Activated CD4-positive, alpha-beta T cell treated with anti-CD3 and anti-CD28 coated beads, Interleukin-2, amount 50 U/mL, for 1 hour (primary cell): ENCODE data around the gene OR51B4.
"Not testable (repeated sequence)": the region's sequence is repeated elsewhere in the genome, so short reads cannot be mapped to it uniquely, and the experiment has no call there.

ENCODE experiments used
- DNase-seq: peaks from one replicate; pipeline ENCODE4 v3.0.0-alpha.2; 2020

OR51B4 gene

DNA sequence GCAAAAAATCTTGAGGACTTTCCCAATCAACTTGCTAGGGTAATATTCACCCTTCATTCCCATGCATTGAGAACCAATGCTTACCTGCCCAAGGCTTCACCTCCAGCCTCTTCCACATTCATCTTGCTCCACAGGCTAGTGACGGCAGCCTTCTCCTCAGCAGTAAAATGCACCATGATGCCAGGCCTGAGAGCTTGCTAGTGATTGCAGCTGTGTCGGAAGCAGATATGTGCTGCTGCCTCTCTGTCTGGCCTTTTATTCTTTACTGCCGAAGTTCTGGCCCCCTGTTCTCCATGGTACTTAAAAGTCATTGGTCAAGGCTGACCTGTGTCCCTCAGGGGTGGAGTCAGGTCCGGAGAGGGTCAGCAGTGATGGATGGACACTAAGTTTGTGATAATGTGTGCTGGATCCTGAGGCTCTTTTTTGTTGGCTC is 32.0 kb downstream of the OR51B4 start, which contains the start of gene HBE1:
Gene HBE1 (minus strand): TSS at position 231 of the 433 bp plus-strand sequence. CDS start 55 bp downstream, at position 176.
- no peak for DNase-seq

- DNase-seq = no peak
These were observed 34.6 kb downstream of the OR51B4 start for GRCh38 chr11:5267033-5267563.

DNA sequence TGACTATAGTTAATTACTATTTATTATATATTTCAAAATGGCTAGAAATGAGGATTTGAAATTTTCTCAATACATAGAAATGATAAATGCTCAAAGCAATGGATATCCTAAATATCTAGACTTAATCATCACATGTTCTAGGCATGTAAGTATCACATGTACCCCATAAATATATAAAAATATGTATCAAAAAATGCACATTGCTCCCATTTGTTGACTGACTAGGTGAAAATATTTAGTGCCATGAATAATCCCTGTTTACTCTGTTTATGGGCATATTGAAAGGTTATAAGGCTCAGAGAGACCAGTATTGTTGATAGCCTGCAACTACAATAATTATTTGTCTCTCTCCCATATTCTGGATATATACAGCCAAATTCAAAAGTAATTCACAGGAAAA is 35.1 kb downstream of the OR51B4 start:
- no peak for DNase-seq

GRCh38 chr11:5265832-5266231 is 35.9 kb downstream of the OR51B4 start:
- no peak for DNase-seq

- DNase-seq = no peak
These were observed 43.0 kb downstream of the OR51B4 start for GRCh38 chr11:5258543-5259262.

DNA sequence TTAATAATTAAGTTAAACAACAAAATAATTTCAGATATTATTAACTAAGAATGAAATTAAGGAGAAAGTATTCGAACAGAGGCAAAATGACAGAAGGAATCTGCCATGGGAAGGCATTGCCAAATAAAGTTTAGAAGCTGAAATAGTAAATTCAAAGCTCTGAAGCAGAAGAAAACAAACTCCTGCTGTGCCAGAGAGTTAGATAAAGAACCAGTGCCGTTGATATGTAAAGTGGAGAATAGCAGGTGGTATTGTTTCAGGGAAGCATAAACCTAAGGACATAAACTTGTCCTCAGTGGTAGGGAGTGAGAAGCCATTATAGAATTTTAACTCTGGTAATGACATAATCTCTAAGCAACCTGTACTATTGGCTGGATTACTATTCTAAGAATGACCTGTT is 44.5 kb downstream of the OR51B4 start:
- no peak for DNase-seq

DNA sequence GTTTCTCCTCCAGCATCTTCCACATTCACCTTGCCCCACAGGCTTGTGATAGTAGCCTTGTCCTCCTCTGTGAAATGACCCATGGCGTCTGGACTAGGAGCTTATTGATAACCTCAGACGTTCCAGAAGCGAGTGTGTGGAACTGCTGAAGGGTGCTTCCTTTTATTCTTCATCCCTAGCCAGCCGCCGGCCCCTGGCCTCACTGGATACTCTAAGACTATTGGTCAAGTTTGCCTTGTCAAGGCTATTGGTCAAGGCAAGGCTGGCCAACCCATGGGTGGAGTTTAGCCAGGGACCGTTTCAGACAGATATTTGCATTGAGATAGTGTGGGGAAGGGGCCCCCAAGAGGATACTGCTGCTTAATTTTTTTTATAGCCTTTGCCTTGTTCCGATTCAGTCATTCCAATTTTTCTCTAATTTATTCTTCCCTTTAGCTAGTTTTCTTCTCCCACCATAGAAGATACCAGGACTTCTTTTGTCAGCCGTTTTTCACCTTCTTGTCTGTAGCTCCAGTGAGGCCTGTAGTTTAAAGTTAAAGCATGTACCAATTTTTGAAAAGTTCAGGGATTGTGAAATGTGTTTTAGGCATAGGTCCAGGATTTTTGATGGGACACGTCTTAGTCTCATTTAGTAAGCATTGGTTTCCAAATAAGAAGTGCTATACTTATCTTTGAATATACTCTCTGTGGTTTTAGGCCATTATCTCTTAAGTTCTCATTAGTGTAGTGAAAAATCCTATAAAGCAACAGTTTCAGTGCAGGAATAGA is 46.9 kb downstream of the OR51B4 start, which contains the start of gene HBG2:
Gene HBG2 (minus strand): TSS at position 136 of the 768 bp plus-strand sequence. CDS start 53 bp downstream, at position 83.
- DNase-seq = not testable (repeated sequence)

- DNase-seq = not testable (repeated sequence)
These were observed 47.7 kb downstream of the OR51B4 start for GRCh38 chr11:5254023-5254422.

GRCh38 chr11:5253440-5253839 is 48.3 kb downstream of the OR51B4 start:
- not testable (repeated sequence) for DNase-seq

- no peak for DNase-seq
These were observed 48.9 kb downstream of the OR51B4 start for GRCh38 chr11:5252919-5253265.

DNA sequence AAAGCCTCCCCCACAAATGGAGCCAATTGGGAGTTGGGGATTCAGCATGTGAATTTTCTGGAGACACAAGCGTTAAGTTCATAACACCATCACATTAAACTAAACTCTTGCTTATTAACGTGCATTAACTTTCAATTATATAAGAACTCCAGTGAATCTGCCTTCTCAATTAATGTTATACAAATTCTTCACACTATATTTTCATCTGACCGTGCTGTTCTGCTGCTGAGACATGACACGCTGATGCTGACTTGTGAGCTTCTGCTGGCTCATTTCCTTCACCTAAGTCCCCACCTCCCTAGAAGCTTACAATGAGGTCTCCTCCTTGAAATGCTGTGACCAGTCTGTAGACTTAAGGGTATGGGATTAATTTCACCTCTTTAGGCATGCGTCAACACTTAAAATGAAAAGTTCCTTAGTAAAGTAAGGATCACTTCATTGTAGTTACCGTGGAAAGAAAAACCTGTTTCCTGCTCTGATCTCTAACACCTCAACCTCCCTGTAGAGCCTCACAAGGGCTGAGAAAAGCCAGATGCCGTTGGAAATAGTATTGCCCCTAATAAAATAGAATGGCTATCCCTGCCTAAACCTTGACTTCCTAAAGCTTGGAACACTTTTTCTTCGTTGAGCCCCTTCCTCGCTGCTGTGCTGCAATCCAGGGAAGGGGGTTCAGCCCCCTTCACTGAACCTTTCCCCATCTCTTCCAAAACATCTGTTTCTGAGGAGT is 49.4 kb downstream of the OR51B4 start:
- DNase-seq = no peak

DNA sequence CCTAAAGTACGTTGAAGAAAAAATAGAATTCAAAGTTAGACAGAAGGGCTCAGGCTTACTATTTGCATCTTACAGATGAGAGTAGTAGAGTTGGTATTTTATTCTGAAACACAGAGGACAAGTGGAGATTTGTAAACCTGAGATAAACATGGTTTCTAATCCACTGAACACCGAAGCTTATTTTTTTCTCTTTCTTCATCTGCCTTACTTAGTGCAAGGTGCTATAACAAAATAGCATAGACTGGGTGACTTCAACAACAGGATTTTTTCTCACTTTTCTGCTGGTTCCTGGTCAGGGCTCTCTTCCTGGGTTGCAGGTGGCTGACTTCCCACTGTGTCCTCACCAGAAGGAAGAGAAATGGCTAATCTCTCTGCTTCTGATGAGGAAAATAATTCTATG is 50.0 kb downstream of the OR51B4 start:
- DNase-seq = no peak
